Stomach (tissue), 4 donors: ENCODE data around the gene CIB4.

Experiments used
- CTCF ChIP-seq, 7 experiments: fragments of 450-650 bp in 4 of 7; fragments of 200-600 bp in 3 of 7; sonication (generic) in 3 of 7; IDR thresholded peaks; one replicate each; pipeline ENCODE4 v1.5.1; 2016 to 2019; ENCODE audit warnings: antibody characterized with exemption in 7 of 7, control low read depth in 2 of 7, mild to moderate bottlenecking in 1 of 7
- POLR2A ChIP-seq, 4 donors: fragments of 450-650 bp; IDR thresholded peaks; one replicate each; pipeline ENCODE4 v1.6.1; 2016; ENCODE audit warnings: antibody characterized with exemption in 4 of 4, control low read depth in 2 of 4, mild to moderate bottlenecking in 1 of 4, moderate library complexity in 1 of 4

DNA sequence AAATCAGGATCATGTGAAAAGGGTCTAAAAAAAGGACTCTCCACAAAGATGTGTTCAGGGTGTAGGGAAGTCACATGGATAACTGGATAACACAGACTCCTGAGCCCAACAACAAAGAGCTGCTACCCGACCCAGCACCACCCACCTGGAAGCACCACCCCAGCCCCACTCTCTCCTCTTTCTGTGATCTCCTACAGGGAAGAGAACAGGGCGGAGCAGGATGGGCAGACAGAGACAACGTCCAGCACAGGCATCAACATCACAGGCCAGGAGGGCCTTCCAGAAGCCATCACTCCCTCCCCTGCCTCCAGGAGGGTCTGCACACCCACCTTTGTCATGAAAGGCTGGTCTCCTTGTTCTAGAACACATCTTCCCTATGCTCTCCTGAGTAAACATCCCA is 1.3 kb upstream of the CIB4 start:
- no peak for TF ChIP-seq CTCF (IDR thresholded peaks at IDR 0.05)
- TF ChIP-seq POLR2A (IDR thresholded peaks at IDR 0.05), result no peak
